ENCODE data around the gene TNFSF12. TPM values are rescaled to one million over a fixed set of nuclear protein-coding genes. Genes with fewer than 3 reads are reported as not detected.

The TNFSF12 gene
- total and polyA plus RNA-seq, 2 donors from 2014 or later = 48.0 to 61.8 TPM

- intact Hi-C loops (cut with DNase I) = no loop called here
- H3K4me1 ChIP-seq (ENCODE audit: control insufficient read depth in 2 of 3, insufficient read depth in 2 of 3, low read depth in 1 of 3, low read length in 3 of 3) = peaks cover 9 to 23% (median 12%) of the 10 kb centered on the region in 3 donors
- TF ChIP-seq, protein P1, sequence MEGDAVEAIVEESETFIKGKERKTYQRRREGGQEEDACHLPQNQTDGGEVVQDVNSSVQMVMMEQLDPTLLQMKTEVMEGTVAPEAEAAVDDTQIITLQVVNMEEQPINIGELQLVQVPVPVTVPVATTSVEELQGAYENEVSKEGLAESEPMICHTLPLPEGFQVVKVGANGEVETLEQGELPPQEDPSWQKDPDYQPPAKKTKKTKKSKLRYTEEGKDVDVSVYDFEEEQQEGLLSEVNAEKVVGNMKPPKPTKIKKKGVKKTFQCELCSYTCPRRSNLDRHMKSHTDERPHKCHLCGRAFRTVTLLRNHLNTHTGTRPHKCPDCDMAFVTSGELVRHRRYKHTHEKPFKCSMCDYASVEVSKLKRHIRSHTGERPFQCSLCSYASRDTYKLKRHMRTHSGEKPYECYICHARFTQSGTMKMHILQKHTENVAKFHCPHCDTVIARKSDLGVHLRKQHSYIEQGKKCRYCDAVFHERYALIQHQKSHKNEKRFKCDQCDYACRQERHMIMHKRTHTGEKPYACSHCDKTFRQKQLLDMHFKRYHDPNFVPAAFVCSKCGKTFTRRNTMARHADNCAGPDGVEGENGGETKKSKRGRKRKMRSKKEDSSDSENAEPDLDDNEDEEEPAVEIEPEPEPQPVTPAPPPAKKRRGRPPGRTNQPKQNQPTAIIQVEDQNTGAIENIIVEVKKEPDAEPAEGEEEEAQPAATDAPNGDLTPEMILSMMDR (IDR thresholded peaks at IDR 0.05; ENCODE audit: borderline replicate concordance, extremely low read depth, insufficient read depth) = no peak
- no peaks in the 10 kb centered on the region for H3K9me3 ChIP-seq (ENCODE audit: control insufficient read depth in 2 of 3, insufficient read depth in 1 of 3, low read length in 3 of 3)
- peak; percentile 92 to 97 (median 96) for DNase-seq
- H3K27me3 ChIP-seq (ENCODE audit: control insufficient read depth, insufficient read depth, low read length) = no peaks in the 10 kb centered on the region
- peak overlapping the region; percentile 97 to 98 for H3K27ac ChIP-seq (ENCODE audit: low read depth in 2 of 2, low read length in 2 of 2)
- FAIRE-seq = no peak
- peaks cover 33 to 59% (median 50%) of the 10 kb centered on the region in 3 donors for H3K36me3 ChIP-seq (ENCODE audit: control insufficient read depth in 2 of 3, insufficient read depth in 3 of 3, low read length in 3 of 3)
- H3K4me3 ChIP-seq (ENCODE audit: low read length in 3 of 3) = peak overlapping the region; percentile 74 to 90 (median 82)
- peak overlapping the region; percentile 63 to 97 (median 93) for H3K9ac ChIP-seq (ENCODE audit: low read length in 3 of 3)
These were observed 24.6 kb downstream of the TNFSF12 start for GRCh38 chr17:7573324-7574080.

GRCh38 chr17:7574176-7574953 is 25.5 kb downstream of the TNFSF12 start:
- peak overlapping the region; percentile 97 to 98 for H3K27ac ChIP-seq (ENCODE audit: low read depth in 2 of 2, low read length in 2 of 2)
- intact Hi-C loops (cut with DNase I) = no loop called here
- TF ChIP-seq, protein P1 (IDR thresholded peaks at IDR 0.05; ENCODE audit: borderline replicate concordance, extremely low read depth, insufficient read depth) = no peak
- peaks cover 33 to 66% (median 50%) of the 10 kb centered on the region in 3 donors for H3K36me3 ChIP-seq (ENCODE audit: control insufficient read depth in 2 of 3, insufficient read depth in 3 of 3, low read length in 3 of 3)
- FAIRE-seq (no peak), DNase-seq (no peak)
- peaks cover 9 to 28% (median 18%) of the 10 kb centered on the region in 3 donors for H3K4me1 ChIP-seq (ENCODE audit: control insufficient read depth in 2 of 3, insufficient read depth in 2 of 3, low read depth in 1 of 3, low read length in 3 of 3)
- H3K27me3 ChIP-seq (ENCODE audit: control insufficient read depth, insufficient read depth, low read length) = no peaks in the 10 kb centered on the region
- peak overlapping the region; percentile 59 to 90 (median 74) for H3K4me3 ChIP-seq (ENCODE audit: low read length in 3 of 3)
- peak overlapping the region; percentile 15 to 30 (median 19) for H3K9ac ChIP-seq (ENCODE audit: low read length in 3 of 3)
- no peaks in the 10 kb centered on the region for H3K9me3 ChIP-seq (ENCODE audit: control insufficient read depth in 2 of 3, insufficient read depth in 1 of 3, low read length in 3 of 3)

DNA sequence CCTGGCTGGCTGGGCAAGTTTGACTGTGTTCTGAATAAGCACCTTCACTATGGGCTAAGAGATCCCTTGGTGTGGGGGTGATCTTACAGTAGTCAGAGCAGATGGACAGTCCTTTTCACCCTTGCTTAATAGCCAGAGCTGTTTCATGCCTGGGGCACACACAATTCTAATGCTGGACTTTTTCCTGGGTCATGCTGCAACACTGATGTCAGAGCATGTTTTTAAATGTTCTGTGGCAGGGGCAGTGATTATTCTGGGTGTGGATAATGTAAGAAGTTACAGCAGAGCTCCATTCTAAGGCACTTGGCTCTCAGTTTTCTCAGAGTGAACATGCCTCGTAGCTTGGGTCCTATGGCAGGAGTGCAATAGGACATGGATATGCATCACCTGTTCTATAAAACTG is 26.6 kb downstream of the TNFSF12 start:
- peaks cover 31 to 61% (median 45%) of the 10 kb centered on the region in 3 donors for H3K36me3 ChIP-seq (ENCODE audit: control insufficient read depth in 2 of 3, insufficient read depth in 3 of 3, low read length in 3 of 3)
- DNase-seq = no peak
- peaks cover 9 to 37% (median 29%) of the 10 kb centered on the region in 3 donors for H3K4me1 ChIP-seq (ENCODE audit: control insufficient read depth in 2 of 3, insufficient read depth in 2 of 3, low read depth in 1 of 3, low read length in 3 of 3)
- H3K4me3 ChIP-seq (ENCODE audit: low read length in 3 of 3) = no peak overlapping the region
- H3K27me3 ChIP-seq (ENCODE audit: control insufficient read depth, insufficient read depth, low read length) = no peaks in the 10 kb centered on the region
- no peak overlapping the region for H3K27ac ChIP-seq (ENCODE audit: low read depth in 2 of 2, low read length in 2 of 2)
- no peak overlapping the region for H3K9ac ChIP-seq (ENCODE audit: low read length in 3 of 3)
- intact Hi-C loops (cut with DNase I) = no loop called here
- TF ChIP-seq, protein P1 (IDR thresholded peaks at IDR 0.05; ENCODE audit: borderline replicate concordance, extremely low read depth, insufficient read depth) = no peak
- no peak for FAIRE-seq
- no peaks in the 10 kb centered on the region for H3K9me3 ChIP-seq (ENCODE audit: control insufficient read depth in 2 of 3, insufficient read depth in 1 of 3, low read length in 3 of 3)
